IMR-90 (cell line): Measurements from ENCODE around the gene FAM131B. TPM values are rescaled to one million over a fixed set of nuclear protein-coding genes. Genes with fewer than 3 reads are reported as not detected.

Experiments used
- ATAC-seq: fragments of 200-7000 bp; cut with Tn5 transposase; 2 replicates; pipeline ENCODE4 v1.9.1; 2020; ENCODE audit warnings: low read depth, mild to moderate bottlenecking, moderate library complexity
- BruUV-seq: library from RNA; stranded (reverse); fragments of 400-500 nt; replicated peaks from 2 replicates; lab custom pipeline; 2021; lab: Mats Ljungman, UMichigan
- CTCF ChIA-PET: fragments of 300-600 bp; formaldehyde crosslinking; extraction: SDS; loops from one replicate; lab custom pipeline; 2021; ENCODE audit warnings: antibody characterized with exemption; lab: Yijun Ruan, JAX
- POLR2A ChIA-PET: fragments of 300-600 bp; sonication (Branson Sonifier 250); formaldehyde crosslinking; loops from one replicate; lab custom pipeline; 2022; ENCODE audit warnings: antibody characterized with exemption; ENCODE audit not compliant: unreplicated experiment; lab: Charles Lee
- DNase-seq: peaks from one replicate; pipeline ENCODE4 v3.0.0; 2013
- H2AFZ ChIP-seq: replicated peaks from 2 replicates; pipeline ENCODE3; 2013; ENCODE audit warnings: low read length, mild to moderate bottlenecking; ENCODE audit not compliant: poor library complexity
- H2AK5ac ChIP-seq: 2 replicates; pipeline ENCODE4 v1.6.1; 2013; ENCODE audit warnings: low read depth, low read length, inconsistent platforms
- H2AK9ac ChIP-seq: replicated peaks from 2 replicates; pipeline ENCODE3; 2013; ENCODE audit warnings: mild to moderate bottlenecking, low read depth, low read length, moderate library complexity; ENCODE audit not compliant: poor library complexity
- H2BK120ac ChIP-seq: 2 replicates; pipeline ENCODE4 v1.6.1; 2013; ENCODE audit warnings: low read depth, low read length, inconsistent platforms
- H2BK15ac ChIP-seq: 3 replicates; pipeline ENCODE4 v1.6.1; 2013; ENCODE audit warnings: low read depth, low read length, inconsistent platforms
- H2BK20ac ChIP-seq: 2 replicates; pipeline ENCODE4 v1.6.1; 2013; ENCODE audit warnings: low read depth, mild to moderate bottlenecking, inconsistent platforms, low read length, moderate library complexity
- H2BK5ac ChIP-seq: 2 replicates; pipeline ENCODE4 v1.6.1; 2013; ENCODE audit warnings: mild to moderate bottlenecking, low read depth, low read length, inconsistent platforms; ENCODE audit not compliant: poor library complexity, severe bottlenecking
- H3K14ac ChIP-seq: replicated peaks from 2 replicates; pipeline ENCODE4 v1.6.1; 2013; ENCODE audit warnings: low read depth, low read length, inconsistent platforms
- H3K18ac ChIP-seq: 2 replicates; pipeline ENCODE4 v1.6.1; 2013; ENCODE audit warnings: low read depth, low read length, control low read depth
- H3K23ac ChIP-seq: 2 replicates; pipeline ENCODE4 v1.6.1; 2013; ENCODE audit warnings: low read depth, low read length, inconsistent platforms
- H3K27ac ChIP-seq: 2 replicates; pipeline ENCODE4 v1.5.1; 2013; ENCODE audit warnings: mild to moderate bottlenecking, control low read depth, low read length; ENCODE audit not compliant: insufficient read depth
- H3K27me3 ChIP-seq: 2 replicates; pipeline ENCODE4 v1.6.1; 2013; ENCODE audit warnings: low read length; ENCODE audit not compliant: control insufficient read depth, insufficient read depth
- H3K36me3 ChIP-seq: 2 replicates; pipeline ENCODE4 v1.6.1; 2013; ENCODE audit warnings: low read length, mixed read lengths; ENCODE audit not compliant: control insufficient read depth, insufficient read depth
- H3K4ac ChIP-seq: 2 replicates; pipeline ENCODE4 v1.6.1; 2013; ENCODE audit warnings: low read depth, low read length, inconsistent platforms
- H3K4me1 ChIP-seq: 2 replicates; pipeline ENCODE4 v1.6.1; 2013; ENCODE audit warnings: low read length, mixed read lengths; ENCODE audit not compliant: control insufficient read depth, insufficient read depth
- H3K4me2 ChIP-seq: 2 replicates; pipeline ENCODE4 v1.6.1; 2013; ENCODE audit warnings: low read depth, mild to moderate bottlenecking, control low read depth, low read length, moderate library complexity
- H3K4me3 ChIP-seq: 2 replicates; pipeline ENCODE4 v1.5.1; 2013; ENCODE audit warnings: low read depth, mild to moderate bottlenecking, control low read depth, low read length, moderate library complexity; ENCODE audit not compliant: insufficient read depth
- H3K56ac ChIP-seq: 2 replicates; pipeline ENCODE4 v1.6.1; 2013; ENCODE audit warnings: low read length, inconsistent platforms; ENCODE audit not compliant: insufficient read depth; ENCODE audit errors: extremely low read depth
- H3K79me1 ChIP-seq, 2 experiments: 2 replicates each; pipeline ENCODE4 v1.6.1; 2013; ENCODE audit warnings: low read length in 2 of 2, inconsistent platforms in 1 of 2, low read depth in 1 of 2
- H3K9ac ChIP-seq: 2 replicates; pipeline ENCODE4 v1.6.1; 2013; ENCODE audit warnings: low read depth, low read length, control low read depth
- H3K9me1 ChIP-seq: 2 replicates; pipeline ENCODE4 v1.6.1; 2013; ENCODE audit warnings: low read length, inconsistent platforms; ENCODE audit not compliant: insufficient read depth
- H3K9me3 ChIP-seq: 2 replicates; pipeline ENCODE4 v1.6.1; 2013; ENCODE audit warnings: low read length; ENCODE audit not compliant: control insufficient read depth, insufficient read depth
- H4K20me1 ChIP-seq: 2 replicates; pipeline ENCODE4 v1.6.1; 2013; ENCODE audit warnings: low read length, inconsistent platforms; ENCODE audit not compliant: insufficient read depth
- H4K5ac ChIP-seq: 2 replicates; pipeline ENCODE4 v1.6.1; 2013; ENCODE audit warnings: mild to moderate bottlenecking, low read depth, low read length, control low read depth
- H4K8ac ChIP-seq, 2 experiments: 2 replicates each; pipeline ENCODE4 v1.6.1; 2013; ENCODE audit warnings: low read depth in 2 of 2, low read length in 2 of 2, control low read depth in 1 of 2, inconsistent platforms in 1 of 2
- H4K91ac ChIP-seq: 2 replicates; pipeline ENCODE4 v1.6.1; 2013; ENCODE audit warnings: low read depth, low read length, inconsistent platforms; ENCODE audit not compliant: insufficient read depth
- MXI1 ChIP-seq: IDR thresholded peaks from 2 replicates; pipeline ENCODE4 v1.6.1; 2012; ENCODE audit warnings: low read depth, mild to moderate bottlenecking, low read length, moderate library complexity, borderline replicate concordance
- WGBS, 2 experiments: methylation state at CpG; one replicate each; pipeline versions ENCODE4 v1.1.5 to v1.1.7; 2013; ENCODE audit warnings: missing lambda C conversion rate in 2 of 2; ENCODE audit not compliant: insufficient read length in 1 of 2; ENCODE audit errors: extremely low coverage in 2 of 2; 5-methylcytosine and 5-hydroxymethylcytosine counted together
- dilution Hi-C: fragments of 300-500 bp; cut with HindIII; formaldehyde crosslinking; loops from one replicate; pipeline ENCODE4 v1.14.3; 2018; ENCODE audit warnings: low sequenced_read_pairs; ENCODE audit not compliant: unreplicated experiment
- in situ Hi-C: fragments of 300-500 bp; cut with MboI; formaldehyde crosslinking; loops from 3 replicates; pipeline ENCODE4 v1.14.3; 2019; ENCODE audit warnings: low sequenced_read_pairs, inconsistent platforms, mixed read lengths
- intact Hi-C: fragments of 100-400 bp; cut with micrococcal nuclease; formaldehyde crosslinking; loops from 2 replicates; pipeline ENCODE4 v1.10.0; 2022
- polyA plus RNA-seq, 3 experiments: library from polyadenylated mRNA; depleted of rRNA; stranded (reverse); fragments of >200 nt; gene quantifications; 2 replicates each; pipeline ENCODE4 v1.2.3, GENCODE V29; 2012; ENCODE audit warnings: low replicate concordance in 1 of 3
- total RNA-seq: library from RNA; depleted of rRNA; stranded (reverse); fragments of >200 nt; gene quantifications from 2 replicates; pipeline ENCODE4 v1.2.3, GENCODE V29; 2012

The FAM131B gene
- total and polyA plus RNA-seq, 2 of the 4 experiments (the other 2 are of a cell fraction) = 3.4 to 4.3 TPM

DNA sequence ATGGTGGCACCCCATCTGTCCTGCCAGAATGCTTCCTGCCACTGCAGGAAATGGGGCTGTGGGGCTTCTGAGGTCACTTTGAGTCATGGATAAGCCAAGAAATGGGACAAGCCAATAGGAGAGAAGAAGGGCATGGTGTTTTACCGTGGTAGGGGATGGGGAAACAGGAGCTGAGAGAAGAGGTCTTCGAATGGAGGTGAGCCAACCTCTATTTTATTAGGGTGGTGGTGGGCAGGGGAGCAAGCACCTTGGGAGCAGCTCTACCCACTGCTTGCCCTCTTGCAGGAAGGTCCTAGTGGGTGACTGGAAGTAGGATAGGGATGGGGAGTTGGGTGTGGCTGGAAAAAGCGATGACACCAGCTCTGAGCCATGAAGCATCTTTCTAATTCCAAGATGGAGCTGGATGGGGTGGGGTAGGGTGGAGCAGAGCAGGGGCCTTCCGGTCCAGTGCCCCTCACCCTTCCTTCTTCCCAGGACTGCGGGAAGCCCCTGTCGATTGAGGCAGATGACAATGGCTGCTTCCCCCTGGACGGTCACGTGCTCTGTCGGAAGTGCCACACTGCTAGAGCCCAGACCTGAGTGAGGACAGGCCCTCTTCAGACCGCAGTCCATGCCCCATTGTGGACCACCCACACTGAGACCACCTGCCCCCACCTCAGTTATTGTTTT is 27.7 kb upstream of the FAM131B start:
- no peak overlapping the region for H3K18ac ChIP-seq
- H3K4me3 ChIP-seq = no peak overlapping the region
- TF ChIP-seq MXI1 = no peak
- H3K56ac ChIP-seq = no peak overlapping the region
- DNase-seq (no peak), ATAC-seq (no peak)
- no peaks in the 10 kb centered on the region for H3K27me3 ChIP-seq
- H3K4ac ChIP-seq = no peak overlapping the region
- no peak overlapping the region for H2BK15ac ChIP-seq
- ChIA-PET CTCF (no interaction called here), POLR2A (no interaction called here)
- H4K91ac ChIP-seq = no peak overlapping the region
- H2AFZ ChIP-seq = peak overlapping the region; percentile 10
- no peak overlapping the region for H4K5ac ChIP-seq
- BruUV-seq = TSS peak; percentile 91
- peaks cover 47% of the 10 kb centered on the region for H3K4me1 ChIP-seq
- H2BK20ac ChIP-seq = no peak overlapping the region
- no peak overlapping the region for H2BK120ac ChIP-seq
- H2BK5ac ChIP-seq = no peak overlapping the region
- peaks cover 73% of the 10 kb centered on the region for H3K36me3 ChIP-seq
- in situ Hi-C loops = no loop called here
- peaks cover 33% of the 10 kb centered on the region for H3K9me1 ChIP-seq
- dilution Hi-C loops = no loop called here
- H3K79me1 ChIP-seq = peaks cover 24 to 71% of the 10 kb centered on the region in 2 experiments; a peak in 3 of 4 replicates
- H2AK9ac ChIP-seq = peak overlapping the region; percentile 52
- H3K4me2 ChIP-seq = no peak overlapping the region
- WGBS, 2 experiments = 90% methylated on average over 3 of the region's 10 CpGs; no CpG with 5 or more reads in 1 of the 2 experiments
- H3K14ac ChIP-seq = no peak overlapping the region
- no peak overlapping the region for H3K9ac ChIP-seq
- H2AK5ac ChIP-seq = no peak overlapping the region
- 0 out of 2 replicates have a peak overlapping the region, but pooled peaks have one; percentile 49 for H3K23ac ChIP-seq
- H4K20me1 ChIP-seq = peaks cover 89% of the 10 kb centered on the region
- H3K9me3 ChIP-seq = no peaks in the 10 kb centered on the region
- H4K8ac ChIP-seq = no peak overlapping the region
- intact Hi-C loops = loop anchor here (5.0 kb wide), 1 partner anchor 102 kb away; no protein-coding TSS in a partner anchor
- H3K27ac ChIP-seq = no peak overlapping the region
